Kidney (tissue), 14 donors: ENCODE measurements around the gene CKS1B. TPM values are rescaled to one million over a fixed set of nuclear protein-coding genes. Genes with fewer than 3 reads are reported as not detected.
"Not testable (repeated sequence)": the region's sequence is repeated elsewhere in the genome, so short reads cannot be mapped to it uniquely, and the experiment has no call there.

Experiments
- DNase-seq, 5 donors: peaks; one replicate each; pipeline ENCODE4 v3.0.0-alpha.2; 2013 to 2020
- FAIRE-seq: peaks from 2 replicates; lab custom pipeline; 2012; peaks lifted over from hg19 to GRCh38; lab: Jason Lieb, UNC
- H3K27ac ChIP-seq, 2 donors: one replicate each; pipeline ENCODE4 v1.7.0; 2013; ENCODE audit warnings: low read depth in 2 of 2, low read length in 2 of 2, inconsistent platforms in 1 of 2
- H3K27me3 ChIP-seq: one replicate; pipeline ENCODE4 v1.7.1; 2013; ENCODE audit warnings: low read length, inconsistent platforms; ENCODE audit not compliant: control insufficient read depth, insufficient read depth
- H3K36me3 ChIP-seq, 3 donors: one replicate each; pipeline versions ENCODE4 v1.7.0 to v1.7.1; 2013; ENCODE audit warnings: low read length in 3 of 3, control low read depth in 1 of 3, inconsistent platforms in 1 of 3; ENCODE audit not compliant: insufficient read depth in 3 of 3, control insufficient read depth in 2 of 3
- H3K4me1 ChIP-seq, 3 donors: one replicate each; pipeline versions ENCODE4 v1.7.0 to v1.7.1; 2013; ENCODE audit warnings: low read length in 3 of 3, inconsistent platforms in 1 of 3, low read depth in 1 of 3; ENCODE audit not compliant: control insufficient read depth in 2 of 3, insufficient read depth in 2 of 3
- H3K4me3 ChIP-seq, 3 donors: one replicate each; pipeline versions ENCODE4 v1.7.0 to v1.8.1; 2013; ENCODE audit warnings: low read length in 3 of 3, control low read depth in 1 of 3, inconsistent platforms in 1 of 3
- H3K9ac ChIP-seq, 3 donors: one replicate each; pipeline versions ENCODE4 v1.7.0 to v1.7.1; 2013; ENCODE audit warnings: low read length in 3 of 3, control low read depth in 1 of 3, inconsistent platforms in 1 of 3
- H3K9me3 ChIP-seq, 3 donors: one replicate each; pipeline versions ENCODE4 v1.7.0 to v1.7.1; 2013; ENCODE audit warnings: low read length in 3 of 3, control low read depth in 1 of 3, inconsistent platforms in 1 of 3; ENCODE audit not compliant: control insufficient read depth in 2 of 3, insufficient read depth in 1 of 3
- CTCF ChIP-seq: IDR thresholded peaks from 3 replicates; pipeline ENCODE4 v1.5.1; 2012; ENCODE audit warnings: mild to moderate bottlenecking, moderate library complexity, borderline replicate concordance; ENCODE audit not compliant: insufficient read depth; ENCODE audit errors: extremely low read depth
- intact Hi-C: fragments of 100-400 bp; cut with DNase I; formaldehyde crosslinking; loops from one replicate; pipeline ENCODE4 v1.11.1; 2022
- polyA plus RNA-seq: library from polyadenylated mRNA; stranded (reverse); fragments of 350-450 nt; fragmentation: Illumina TruSeq; extraction: RNeasy Lipid Tissue Mini Kit (QIAGEN cat#74804); gene quantifications from one replicate; pipeline ENCODE4 v1.2.3, GENCODE V29; 2014; ENCODE audit warnings: low read depth, low replicate concordance; ENCODE audit not compliant: insufficient read depth
- total RNA-seq: library from RNA; stranded (reverse); fragmentation: NEBNext Ultra II Directional; extraction: Animal tissue kit (Norgen Biotek cat#: 25700); gene quantifications from one replicate; pipeline ENCODE4 v1.2.1, GENCODE V29; 2021
- donor health status: control.
- donor health status: control.
- donor health status: control.
- donor health status: control.
- donor health status: control.
- donor health status: DM: yes; HTN: yes; CAD: no.
- donor health status: Normal renal cell carcinoma (clear cell type).

The CKS1B gene
- total and polyA plus RNA-seq, 2 donors from 2014 or later: 23.1 to 43.1 TPM

- Histone ChIP-seq H3K27ac (peak overlapping the region; percentile 96 to 98), H3K9ac (peak overlapping the region; percentile 24 to 93 (median 83)), H3K4me3 (peak overlapping the region; percentile 75 to 94 (median 83)), H3K36me3 (peaks cover 0 to 3% (median 0%) of the 10 kb centered on the region in 3 donors), H3K27me3 (no peaks in the 10 kb centered on the region), H3K4me1 (peaks cover 7 to 30% (median 24%) of the 10 kb centered on the region in 3 donors), H3K9me3 (no peaks in the 10 kb centered on the region)
- peak; percentile 19 for TF ChIP-seq CTCF
- intact Hi-C loops: no loop called here
- FAIRE-seq (no peak), DNase-seq (peak; percentile 95 to 99 (median 98))
Measured at GRCh38 chr1:154973344-154974101, 958 bp upstream of the CKS1B start.

GRCh38 chr1:154974808-154975408 is 427 bp downstream of the CKS1B start:
- Histone ChIP-seq H3K9ac (peak overlapping the region; percentile 75 to 98 (median 97)), H3K27me3 (no peaks in the 10 kb centered on the region), H3K36me3 (no peaks in the 10 kb centered on the region), H3K9me3 (no peaks in the 10 kb centered on the region), H3K27ac (peak overlapping the region; percentile 96 to 98), H3K4me1 (peaks cover 7 to 26% (median 18%) of the 10 kb centered on the region in 3 donors), H3K4me3 (peak overlapping the region; percentile 75 to 94 (median 83))
- intact Hi-C loops: no loop called here
- TF ChIP-seq CTCF: no peak
- DNase-seq (peak; percentile 97 to 99 (median 99)), FAIRE-seq (no peak)

GRCh38 chr1:154975409-154976059 is 1.1 kb downstream of the CKS1B start:
- Histone ChIP-seq H3K27me3 (no peaks in the 10 kb centered on the region), H3K4me3 (peak overlapping the region; percentile 75 to 94 (median 83)), H3K27ac (peak overlapping the region; percentile 96 to 98), H3K4me1 (peaks cover 7 to 26% (median 18%) of the 10 kb centered on the region in 3 donors), H3K9me3 (no peaks in the 10 kb centered on the region), H3K9ac (peak overlapping the region; percentile 75 to 98 (median 97)), H3K36me3 (no peaks in the 10 kb centered on the region)
- DNase-seq: peak; percentile 63 to 90 (median 83)
- intact Hi-C loops: no loop called here
- no peak for FAIRE-seq
- TF ChIP-seq CTCF: no peak

- H3K4me3 ChIP-seq, H3K36me3 ChIP-seq, DNase-seq, intact Hi-C loops, H3K9me3 ChIP-seq, H3K27me3 ChIP-seq, H3K9ac ChIP-seq, H3K27ac ChIP-seq, FAIRE-seq: not testable (repeated sequence)
- peaks cover 2 to 14% (median 8%) of the 10 kb centered on the region in 3 donors for H3K4me1 ChIP-seq
Measured at GRCh38 chr1:154977762-154978161, 3.3 kb downstream of the CKS1B start.
